H9 (cell line): Measurements from ENCODE around the gene FBLN1. TPM values are rescaled to one million over a fixed set of nuclear protein-coding genes. Genes with fewer than 3 reads are reported as not detected.
"Not testable (repeated sequence)": the region's sequence is repeated elsewhere in the genome, so short reads cannot be mapped to it uniquely, and the experiment has no call there.

Experiments used
- DNase-seq: peaks from one replicate; pipeline ENCODE4 v3.0.0-alpha.2; 2017
- H2AFZ ChIP-seq: one replicate; pipeline ENCODE4 v1.6.1; 2013; ENCODE audit warnings: mild to moderate bottlenecking, low read length, control low read depth, moderate library complexity
- H2AK5ac ChIP-seq: 2 replicates; pipeline ENCODE4 v1.6.1; 2013; ENCODE audit warnings: low read length, control low read depth, mixed read lengths; ENCODE audit not compliant: insufficient read length
- H2BK120ac ChIP-seq: one replicate; pipeline ENCODE4 v1.6.1; 2013; ENCODE audit warnings: low read depth, mild to moderate bottlenecking, low read length, control low read depth, inconsistent platforms; ENCODE audit not compliant: poor library complexity, severe bottlenecking
- H2BK12ac ChIP-seq: 2 replicates; pipeline ENCODE4 v1.6.1; 2013; ENCODE audit warnings: low read length, control low read depth, mixed read lengths, low read depth; ENCODE audit not compliant: insufficient read length
- H2BK15ac ChIP-seq: 2 replicates; pipeline ENCODE4 v1.6.1; 2013; ENCODE audit warnings: low read depth, low read length, control low read depth
- H2BK20ac ChIP-seq: one replicate; pipeline ENCODE4 v1.6.1; 2013; ENCODE audit warnings: low read depth, mild to moderate bottlenecking, low read length, control low read depth, inconsistent platforms; ENCODE audit not compliant: poor library complexity, severe bottlenecking
- H2BK5ac ChIP-seq: 2 replicates; pipeline ENCODE4 v1.6.1; 2013; ENCODE audit warnings: low read length, control low read depth, mixed read lengths; ENCODE audit not compliant: insufficient read length
- H3K14ac ChIP-seq: 2 replicates; pipeline ENCODE4 v1.6.1; 2013; ENCODE audit warnings: low read length, control low read depth; ENCODE audit not compliant: insufficient read depth
- H3K18ac ChIP-seq: 2 replicates; pipeline ENCODE4 v1.6.1; 2013; ENCODE audit warnings: low read depth, mild to moderate bottlenecking, mixed read lengths, low read length, control low read depth; ENCODE audit not compliant: insufficient read length
- H3K23ac ChIP-seq: 2 replicates; pipeline ENCODE4 v1.6.1; 2013; ENCODE audit warnings: low read length, control low read depth, mixed read lengths, low read depth; ENCODE audit not compliant: insufficient read length
- H3K23me2 ChIP-seq: 2 replicates; pipeline ENCODE4 v1.6.1; 2013; ENCODE audit warnings: low read depth, mild to moderate bottlenecking, mixed read lengths, low read length, control low read depth; ENCODE audit not compliant: insufficient read length, poor library complexity, severe bottlenecking
- H3K27ac ChIP-seq: 2 replicates; pipeline ENCODE4 v1.5.1; 2013; ENCODE audit warnings: low read length, control low read depth, mixed read lengths, low read depth; ENCODE audit not compliant: insufficient read length
- H3K27me3 ChIP-seq: 2 replicates; pipeline ENCODE4 v1.6.1; 2013; ENCODE audit warnings: low read length, control low read depth, inconsistent platforms; ENCODE audit not compliant: insufficient read depth
- H3K4ac ChIP-seq: 2 replicates; pipeline ENCODE4 v1.6.1; 2013; ENCODE audit warnings: low read depth, mild to moderate bottlenecking, control low read depth, inconsistent platforms, low read length, moderate library complexity
- H3K4me1 ChIP-seq: 2 replicates; pipeline ENCODE4 v1.6.1; 2013; ENCODE audit warnings: low read length, control low read depth, inconsistent platforms; ENCODE audit not compliant: insufficient read depth
- H3K4me2 ChIP-seq: 2 replicates; pipeline ENCODE4 v1.6.1; 2013; ENCODE audit warnings: low read length, control low read depth, mixed read lengths; ENCODE audit not compliant: insufficient read length, insufficient read depth
- H3K56ac ChIP-seq: 2 replicates; pipeline ENCODE4 v1.6.1; 2013; ENCODE audit warnings: low read depth, mild to moderate bottlenecking, mixed read lengths, low read length, control low read depth; ENCODE audit not compliant: insufficient read length
- H3K79me1 ChIP-seq: 2 replicates; pipeline ENCODE4 v1.6.1; 2013; ENCODE audit warnings: low read depth, mild to moderate bottlenecking, moderate library complexity, low read length, control low read depth, inconsistent platforms; ENCODE audit not compliant: insufficient read depth, poor library complexity, severe bottlenecking
- H3K79me2 ChIP-seq: 2 replicates; pipeline ENCODE4 v1.6.1; 2013; ENCODE audit warnings: low read length, control low read depth, inconsistent platforms; ENCODE audit not compliant: insufficient read depth
- H3K9ac ChIP-seq: 2 replicates; pipeline ENCODE4 v1.6.1; 2013; ENCODE audit warnings: low read length, control low read depth, mixed read lengths; ENCODE audit not compliant: insufficient read length; ENCODE audit errors: extremely low read depth
- H3K9me3 ChIP-seq: one replicate; pipeline ENCODE4 v1.6.1; 2013; ENCODE audit warnings: low read depth, low read length, inconsistent platforms; ENCODE audit not compliant: control insufficient read depth
- H3T11ph ChIP-seq: one replicate; pipeline ENCODE4 v1.6.1; 2013; ENCODE audit warnings: mild to moderate bottlenecking, low read length, control low read depth, inconsistent platforms
- H4K20me1 ChIP-seq: one replicate; pipeline ENCODE4 v1.6.1; 2013; ENCODE audit not compliant: control insufficient read depth, insufficient read length, insufficient read depth
- H4K5ac ChIP-seq: 2 replicates; pipeline ENCODE4 v1.6.1; 2013; ENCODE audit warnings: low read depth, mild to moderate bottlenecking, mixed read lengths, low read length, control low read depth; ENCODE audit not compliant: insufficient read length
- H4K8ac ChIP-seq: replicated peaks from 2 replicates; pipeline ENCODE4 v1.6.1; 2013; ENCODE audit warnings: low read length, control low read depth, mixed read lengths, low read depth; ENCODE audit not compliant: insufficient read length
- H4K91ac ChIP-seq: 2 replicates; pipeline ENCODE4 v1.6.1; 2013; ENCODE audit warnings: low read depth, mild to moderate bottlenecking, moderate library complexity, mixed read lengths, low read length, control low read depth; ENCODE audit not compliant: insufficient read length
- H3K27ac Mint-ChIP-seq, 3 experiments: 2 replicates in 2 of 3; 3 replicates in 1 of 3; pipeline ENCODE4 v1.8.0; 2020 to 2021; ENCODE audit warnings: mixed read lengths in 3 of 3, mild to moderate bottlenecking in 1 of 3, moderate library complexity in 1 of 3
- H3K27me3 Mint-ChIP-seq: 2 replicates; pipeline ENCODE4 v1.8.0; 2021; ENCODE audit warnings: low read depth, mild to moderate bottlenecking, moderate library complexity, mixed read lengths
- H3K36me3 Mint-ChIP-seq, 3 experiments: 2 replicates in 2 of 3; 3 replicates in 1 of 3; pipeline ENCODE4 v1.8.0; 2020 to 2021; ENCODE audit warnings: low read depth in 3 of 3, mixed read lengths in 3 of 3; ENCODE audit not compliant: insufficient read depth in 1 of 3
- H3K4me1 Mint-ChIP-seq, 2 experiments: 2 replicates each; pipeline ENCODE4 v1.8.0; 2020; ENCODE audit warnings: mixed read lengths in 2 of 2
- H3K4me3 Mint-ChIP-seq, 2 experiments: 2 replicates in 1 of 2; 3 replicates in 1 of 2; pipeline ENCODE4 v1.8.0; 2020 to 2021; ENCODE audit warnings: mild to moderate bottlenecking in 2 of 2, mixed read lengths in 2 of 2, moderate library complexity in 1 of 2
- H3K9me3 Mint-ChIP-seq, 2 experiments: 2 replicates in 1 of 2; 3 replicates in 1 of 2; pipeline ENCODE4 v1.8.0; 2020; ENCODE audit warnings: mild to moderate bottlenecking in 2 of 2, mixed read lengths in 2 of 2, moderate library complexity in 1 of 2
- CTCF ChIP-seq: fragments of 200-600 bp; sonication (generic); conservative IDR thresholded peaks from 3 replicates; pipeline ENCODE4 v1.8.0; 2021; ENCODE audit warnings: antibody characterized with exemption, mild to moderate bottlenecking
- WGBS: extraction: QIAGEN DNeasy Blood & Tissue Kit; methylation state at CpG from one replicate; pipeline ENCODE4 v1.1.7; 2013; ENCODE audit warnings: missing lambda C conversion rate, low lambda C conversion rate, mixed read lengths; ENCODE audit not compliant: insufficient read length; ENCODE audit errors: extremely low coverage; 5-methylcytosine and 5-hydroxymethylcytosine counted together
- total RNA-seq: library from RNA; stranded (reverse); gene quantifications from 2 replicates; pipeline ENCODE4 v1.2.1, GENCODE V29; 2021

Gene FBLN1
- total RNA-seq, 1 experiment from 2014 or later: 140 TPM

GRCh38 chr22:45590262-45590661, 87.6 kb downstream of the FBLN1 start:
- H2BK120ac ChIP-seq: no peak overlapping the region
- H2BK15ac ChIP-seq: no peak overlapping the region
- Mint-ChIP-seq H3K4me3 (no peak overlapping the region), H3K9me3 (peaks cover 0 to 4% of the 10 kb centered on the region in 2 experiments; a peak in 1 of 5 replicates), H3K36me3 (peaks cover 0 to 14% (median 6%) of the 10 kb centered on the region in 3 experiments; a peak in 4 of 7 replicates), H3K27ac (no peak overlapping the region; a peak in 1 of 7 replicates), H3K4me1 (peaks cover 11 to 18% of the 10 kb centered on the region in 2 experiments), H3K27me3 (no peaks in the 10 kb centered on the region; the same call in 1 of the 2 replicates)
- no peak overlapping the region for H2BK5ac ChIP-seq
- H3K4me2 ChIP-seq: no peak overlapping the region
- no peak overlapping the region for H2BK20ac ChIP-seq
- no peak overlapping the region for H4K8ac ChIP-seq
- DNase-seq: no peak
- no peaks in the 10 kb centered on the region for H3K9me3 ChIP-seq
- H3K27ac ChIP-seq: no peak overlapping the region
- no peaks in the 10 kb centered on the region for H3K79me2 ChIP-seq
- H3K9ac ChIP-seq: no peak overlapping the region
- WGBS: no CpG with 5 or more reads among the region's 13 CpGs
- H3K27me3 ChIP-seq: no peaks in the 10 kb centered on the region
- no peak overlapping the region for H3K4ac ChIP-seq
- H4K5ac ChIP-seq: no peak overlapping the region
- H3K79me1 ChIP-seq: no peaks in the 10 kb centered on the region
- TF ChIP-seq CTCF: no peak
- no peak overlapping the region for H3K23ac ChIP-seq
- no peak overlapping the region for H4K91ac ChIP-seq
- no peak overlapping the region for H3T11ph ChIP-seq
- no peak overlapping the region for H3K18ac ChIP-seq
- H2AFZ ChIP-seq: no peak overlapping the region
- no peaks in the 10 kb centered on the region for H4K20me1 ChIP-seq
- H3K23me2 ChIP-seq: no peaks in the 10 kb centered on the region
- H3K4me1 ChIP-seq: no peaks in the 10 kb centered on the region
- no peak overlapping the region for H3K56ac ChIP-seq
- H3K14ac ChIP-seq: no peak overlapping the region; the same call in 1 of the 2 replicates
- H2BK12ac ChIP-seq: no peak overlapping the region
- H2AK5ac ChIP-seq: no peak overlapping the region

GRCh38 chr22:45591633-45592213, 89.0 kb downstream of the FBLN1 start:
- H3K27ac ChIP-seq, H2BK5ac ChIP-seq, H3K56ac ChIP-seq, H3K4me2 ChIP-seq, H3K9me3 Mint-ChIP-seq, H2BK20ac ChIP-seq, H2AK5ac ChIP-seq, H3K18ac ChIP-seq, H2BK120ac ChIP-seq, H2BK15ac ChIP-seq, H3K27me3 Mint-ChIP-seq, H3K4me3 Mint-ChIP-seq, H4K5ac ChIP-seq, H4K91ac ChIP-seq, DNase-seq, H3K4ac ChIP-seq, H3K4me1 ChIP-seq, H3K9me3 ChIP-seq, H2AFZ ChIP-seq, H3K23ac ChIP-seq, H4K8ac ChIP-seq, H3K23me2 ChIP-seq, H3K9ac ChIP-seq, H2BK12ac ChIP-seq, H3K27me3 ChIP-seq, H3K14ac ChIP-seq, H3K27ac Mint-ChIP-seq, H3T11ph ChIP-seq, H3K79me2 ChIP-seq, H4K20me1 ChIP-seq, H3K79me1 ChIP-seq: not testable (repeated sequence)
- H3K4me1 Mint-ChIP-seq: peaks cover 11 to 18% of the 10 kb centered on the region in 2 experiments
- WGBS: no CpG with 5 or more reads among the region's 26 CpGs
- peaks cover 0 to 17% (median 6%) of the 10 kb centered on the region in 3 experiments; a peak in 4 of 7 replicates for H3K36me3 Mint-ChIP-seq
